ENCODE results near the gene ABCB11.
A peak's percentile ranks its signal among the peaks of the same experiment; 100 is the strongest.

ABCB11 gene

DNA sequence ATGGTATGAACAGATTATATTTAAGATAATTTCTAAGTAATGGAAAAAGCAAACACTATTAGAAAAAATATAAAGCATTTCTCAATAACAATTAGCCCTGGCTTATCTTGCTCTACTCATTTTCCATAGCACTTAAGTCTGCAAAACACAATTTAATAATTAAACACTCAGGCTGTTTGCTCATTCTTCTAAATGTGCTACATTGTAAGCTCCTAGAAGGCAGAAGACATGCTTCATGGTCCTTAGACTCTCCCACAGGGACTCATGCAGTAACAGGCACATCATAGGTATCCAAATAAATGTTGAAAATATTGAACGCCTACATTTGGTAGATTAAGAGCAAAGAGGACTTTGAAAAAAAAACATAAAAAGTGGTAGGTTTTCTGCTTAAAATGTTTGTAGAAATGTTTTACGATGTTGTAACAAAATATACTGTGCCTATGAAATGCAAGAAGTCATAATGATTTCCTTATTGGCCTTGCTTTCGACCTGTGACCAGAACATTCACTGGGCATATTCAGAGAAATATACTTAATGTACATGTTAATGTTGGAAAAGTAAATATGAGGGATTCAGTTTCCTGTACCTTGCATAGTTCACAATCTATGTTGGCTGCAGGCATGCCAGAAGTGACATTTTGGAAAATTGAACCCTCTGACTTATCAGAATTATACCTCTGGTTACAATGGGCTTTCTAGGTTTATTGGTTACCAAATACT is 102.9 kb downstream of the ABCB11 start:
- no peak for DNase-seq

GRCh38 chr2:168926621-168927386 is 104.3 kb downstream of the ABCB11 start:
- no peak for DNase-seq

DNA sequence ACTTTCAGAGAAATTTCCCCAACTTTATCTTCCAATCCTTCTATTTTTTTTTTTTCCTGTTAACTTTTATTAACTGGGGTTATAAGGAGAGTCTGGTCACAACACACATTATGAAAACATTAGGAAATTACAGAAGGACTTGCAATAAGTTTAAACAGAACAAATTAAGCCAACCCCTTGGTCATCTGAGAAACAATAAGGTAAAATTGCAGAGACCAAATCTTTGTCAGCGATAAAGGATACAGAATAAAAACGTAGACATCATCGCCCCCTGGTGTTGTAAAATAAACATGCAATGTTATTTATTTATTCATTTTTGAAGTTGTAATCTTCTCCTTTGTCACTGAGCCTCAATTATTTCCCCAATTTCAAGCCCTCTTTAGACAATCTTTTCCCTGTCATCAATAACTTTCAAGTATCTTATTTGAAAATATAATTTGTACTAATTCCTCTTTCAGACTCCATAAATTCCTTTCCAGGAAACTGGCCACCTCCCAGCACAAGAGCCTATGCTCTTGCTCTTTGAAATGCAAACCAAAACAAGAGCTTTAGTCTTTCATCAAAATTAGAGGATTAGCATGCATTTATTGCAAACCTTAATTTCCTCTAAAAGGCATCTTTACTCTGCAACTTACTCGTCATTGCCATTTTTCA is 110.5 kb downstream of the ABCB11 start:
- DNase-seq = peak in 2 of 5 experiments; percentile 5 to 46

- peak in 1 of 5 experiments; percentile 58 for DNase-seq
Observed at GRCh38 chr2:168916331-168916675, 114.8 kb downstream of the ABCB11 start.

GRCh38 chr2:168915441-168916330 is 115.4 kb downstream of the ABCB11 start:
- DNase-seq = peak in 1 of 5 experiments; percentile 71

DNA sequence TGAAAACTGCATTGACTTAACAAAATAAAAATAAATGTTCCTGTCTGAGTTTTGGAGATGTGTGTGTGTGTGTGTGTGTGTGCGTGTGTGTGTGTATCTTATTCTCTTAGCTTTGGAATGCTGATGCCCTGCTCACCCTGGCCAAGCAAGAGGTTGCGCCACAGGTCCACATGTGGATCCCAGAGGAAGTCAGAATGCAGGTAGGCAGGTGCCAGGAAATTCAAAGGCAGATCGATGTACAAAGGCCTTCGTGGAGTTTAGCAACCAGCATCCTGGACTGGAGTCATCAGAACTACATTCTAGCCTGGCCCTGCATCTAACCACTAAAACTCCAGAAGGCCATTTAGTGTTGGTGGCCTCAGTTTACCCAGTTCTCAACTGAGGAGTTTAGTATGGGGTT is 117.6 kb downstream of the ABCB11 start:
- DNase-seq = no peak

- no peak for DNase-seq
Observed at GRCh38 chr2:168912901-168913369, 118.2 kb downstream of the ABCB11 start.

DNA sequence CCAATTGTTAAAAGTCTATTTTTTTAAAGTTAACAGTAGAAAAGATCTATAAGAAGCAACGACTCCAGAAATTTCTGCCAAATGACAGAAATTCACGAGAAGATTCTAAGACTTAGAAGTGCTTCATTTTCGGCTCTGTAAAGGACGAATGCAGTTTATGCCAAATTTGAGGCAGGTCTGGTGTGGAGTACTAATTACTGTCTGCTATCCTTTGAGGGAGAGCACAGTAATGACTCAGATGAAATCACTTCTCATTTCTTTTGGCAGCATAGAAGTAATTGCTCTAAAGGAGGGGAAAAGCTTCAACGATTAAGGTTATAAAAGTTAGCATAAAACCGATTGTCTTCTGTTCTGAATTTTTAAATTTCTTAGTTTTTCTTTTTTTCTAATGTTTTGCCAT is 118.7 kb downstream of the ABCB11 start:
- no peak for DNase-seq

DNA sequence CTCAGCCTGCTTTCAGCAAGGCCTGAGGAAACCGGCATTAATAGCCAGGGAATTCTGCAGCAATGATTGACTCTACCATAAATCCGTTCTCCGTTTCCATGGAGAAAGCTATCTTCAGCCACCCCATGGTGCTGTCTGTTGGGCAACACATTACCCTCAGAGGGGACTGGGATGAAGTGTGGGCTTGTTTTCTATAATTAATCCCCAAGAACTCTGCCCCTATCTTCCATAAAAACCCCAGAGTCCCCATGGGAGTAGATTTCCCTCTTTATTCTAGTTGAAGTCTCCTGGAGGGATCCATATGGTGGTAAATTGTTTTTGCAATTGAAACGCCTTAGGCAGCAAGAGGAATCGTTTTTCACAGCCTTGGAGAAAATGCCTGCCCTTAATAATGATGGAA is 120.8 kb downstream of the ABCB11 start:
- no peak for DNase-seq

DNA sequence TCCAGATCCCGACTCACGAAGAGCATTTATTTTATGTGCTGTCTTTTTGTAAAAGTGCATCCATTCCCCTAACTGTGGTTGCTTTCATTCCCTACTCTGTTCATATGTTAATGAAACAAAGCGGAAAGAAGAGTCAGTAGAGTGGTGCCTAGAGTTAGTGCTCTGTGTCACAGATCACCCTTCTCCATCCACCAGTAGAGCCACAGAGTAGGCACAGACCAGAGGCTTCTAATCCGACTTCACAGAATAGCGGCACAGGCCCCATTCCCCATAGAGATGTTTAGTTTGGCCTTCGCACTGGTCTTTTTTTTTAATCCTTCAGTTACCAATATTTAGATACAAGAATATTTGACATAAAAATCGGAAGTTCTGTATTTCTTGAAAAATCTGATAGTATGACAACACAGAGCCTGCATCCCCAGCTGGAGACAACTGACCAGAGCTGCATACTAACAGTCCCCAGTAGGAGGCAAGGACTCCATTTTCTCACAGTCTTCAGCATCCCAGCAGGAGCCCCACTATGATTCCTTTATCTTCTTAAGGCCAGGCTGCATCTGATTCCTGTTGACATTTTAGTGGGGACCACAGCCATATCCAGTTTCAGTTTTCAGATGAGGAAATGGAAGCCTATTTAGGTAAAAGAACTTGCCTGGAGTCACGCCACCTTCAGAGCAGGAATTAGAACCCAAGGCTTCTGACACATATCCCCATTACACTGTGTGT is 123.0 kb downstream of the ABCB11 start:
- no peak for DNase-seq

DNA sequence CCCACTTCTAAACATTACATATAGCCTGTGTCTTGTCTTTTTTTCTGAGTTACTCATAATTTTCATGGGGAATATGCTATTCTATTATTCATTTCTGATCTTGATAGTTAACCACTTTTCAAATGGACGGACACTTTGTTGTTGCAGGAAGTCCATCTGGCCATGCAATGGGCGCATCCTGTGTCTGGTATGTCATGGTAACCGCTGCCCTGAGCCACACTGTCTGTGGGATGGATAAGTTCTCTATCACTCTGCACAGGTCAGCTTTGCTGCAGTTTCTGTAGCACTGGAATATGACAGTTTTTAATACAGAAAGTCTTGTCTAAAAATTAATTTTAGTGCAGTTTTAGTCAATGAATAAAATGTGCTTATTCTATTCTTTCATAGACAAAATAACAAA is 126.8 kb downstream of the ABCB11 start:
- DNase-seq = no peak

DNA sequence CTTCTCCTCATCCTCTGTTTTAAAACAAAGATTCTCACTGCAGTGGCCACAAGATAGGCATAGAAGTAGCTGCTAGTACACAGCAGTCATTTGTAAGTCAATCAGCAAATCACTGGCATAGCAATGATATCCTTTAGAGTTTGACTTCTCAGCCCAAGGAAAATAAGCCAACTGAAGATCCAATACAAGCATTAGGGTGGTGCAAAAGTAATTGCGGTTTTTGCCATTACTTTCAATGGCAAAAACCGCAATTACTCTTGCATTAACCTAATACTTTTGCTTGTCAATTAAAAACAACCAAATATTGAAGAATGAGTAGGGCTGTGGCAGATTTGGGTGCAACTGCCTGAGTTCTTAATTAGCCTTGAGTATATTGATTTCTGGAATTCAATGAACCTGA is 127.2 kb downstream of the ABCB11 start:
- no peak for DNase-seq

GRCh38 chr2:168901003-168901402 is 130.1 kb downstream of the ABCB11 start, which contains the start of gene G6PC2:
Gene G6PC2, plus strand, starts transcription at chr2:168901291. Its CDS starts 41 bp downstream, at chr2:168901332.
- DNase-seq = no peak

DNA sequence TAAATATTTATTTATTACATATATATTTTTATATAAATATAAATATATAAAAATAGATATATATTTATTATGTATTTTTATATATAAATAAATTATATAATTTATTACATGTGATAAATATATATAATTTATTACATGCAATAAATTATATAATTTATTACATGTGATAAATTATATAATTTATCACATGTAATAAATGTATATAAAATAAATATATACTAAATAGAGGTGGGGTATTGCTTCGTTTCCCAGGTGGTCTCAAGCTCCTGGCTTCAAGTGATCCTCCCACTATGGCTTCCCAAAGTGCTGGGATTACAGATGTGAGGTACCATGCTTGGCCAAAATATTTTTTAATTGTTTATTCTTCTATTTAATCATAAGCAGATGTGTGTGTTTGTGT is 133.7 kb downstream of the ABCB11 start:
- no peak for DNase-seq

GRCh38 chr2:168896783-168897182 is 134.3 kb downstream of the ABCB11 start:
- DNase-seq = no peak

GRCh38 chr2:168895771-168896170 is 135.4 kb downstream of the ABCB11 start:
- DNase-seq = no peak

DNA sequence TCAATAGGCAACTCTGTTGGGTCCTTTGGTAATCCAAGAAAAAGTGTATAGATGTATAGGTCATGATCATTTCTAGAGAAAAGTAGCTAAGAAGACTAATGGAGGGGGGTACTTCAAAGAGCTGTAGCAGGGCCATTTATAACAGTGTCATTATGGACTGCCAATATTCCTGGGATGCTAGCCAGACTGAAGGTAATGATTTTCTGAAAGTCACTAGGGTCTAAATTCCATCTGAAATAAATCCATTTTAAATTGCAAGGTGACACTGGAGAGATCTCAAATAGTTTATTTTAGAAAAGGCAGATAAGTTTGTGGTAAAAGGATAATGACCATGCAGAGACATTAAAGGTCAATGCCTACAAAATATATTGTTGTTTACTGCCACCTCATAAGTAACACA is 136.4 kb downstream of the ABCB11 start:
- DNase-seq = no peak

- no peak for DNase-seq
Observed at GRCh38 chr2:168894101-168894500, 137.0 kb downstream of the ABCB11 start.

DNA sequence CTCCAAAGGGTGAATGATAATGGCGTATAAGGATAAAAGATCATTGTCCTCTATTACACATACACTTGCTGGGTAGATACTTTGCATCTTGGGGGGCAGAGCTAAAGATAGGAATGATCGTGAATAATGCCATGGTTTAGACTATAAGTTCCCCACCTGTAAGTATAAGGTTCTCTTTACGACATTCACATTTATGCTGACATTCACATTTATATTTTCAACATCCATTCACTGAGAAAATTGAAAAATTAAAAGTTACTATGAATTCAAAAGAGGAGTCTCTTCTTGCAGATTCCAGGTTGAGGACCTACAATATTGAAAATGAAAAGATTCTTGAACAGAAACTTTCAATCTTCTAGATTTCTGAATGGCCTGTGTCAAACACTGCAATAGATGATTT is 138.8 kb downstream of the ABCB11 start:
- no peak for DNase-seq

GRCh38 chr2:168890006-168890782 is 140.9 kb downstream of the ABCB11 start, which contains the start of gene SPC25:
Gene SPC25, minus strand, starts transcription at chr2:168890430. Its CDS starts 911 bp downstream, at chr2:168889519.
- peak; percentile 68 to 95 (median 77) for DNase-seq

- peak in 1 of 5 experiments; percentile 19 for DNase-seq
Observed at GRCh38 chr2:168889635-168890005, 141.5 kb downstream of the ABCB11 start.

Data from T-helper 2 cell (primary cell).